Fibroblast of lung (primary cell): ENCODE results near the gene FIP1L1. TPM values are rescaled to one million over a fixed set of nuclear protein-coding genes. Genes with fewer than 3 reads are reported as not detected.

Experiments
- DNase-seq, 2 donors: peaks; one replicate each; pipeline versions ENCODE4 v3.0.0 to v3.0.0-alpha.2; 2010; ENCODE audit warnings: low read depth in 2 of 2
- H2AFZ ChIP-seq: 2 replicates; pipeline ENCODE4 v1.5.1; 2012; ENCODE audit warnings: low read length, control low read depth, inconsistent platforms
- H3K27ac ChIP-seq: 2 replicates; pipeline ENCODE4 v1.5.1; 2011; ENCODE audit warnings: low read length, control low read depth; ENCODE audit not compliant: insufficient read depth
- H3K27me3 ChIP-seq: 2 replicates; pipeline ENCODE4 v1.5.1; 2011; ENCODE audit warnings: mild to moderate bottlenecking, low read length; ENCODE audit not compliant: control insufficient read depth, insufficient read depth
- H3K36me3 ChIP-seq: 2 replicates; pipeline ENCODE4 v1.5.1; 2011; ENCODE audit warnings: low read length; ENCODE audit not compliant: control insufficient read depth, insufficient read depth
- H3K4me1 ChIP-seq: 2 replicates; pipeline ENCODE4 v1.5.1; 2011; ENCODE audit warnings: low read length; ENCODE audit not compliant: control insufficient read depth, insufficient read depth; ENCODE audit errors: extremely low read depth
- H3K4me2 ChIP-seq: 2 replicates; pipeline ENCODE4 v1.5.1; 2011; ENCODE audit warnings: low read length, control low read depth; ENCODE audit not compliant: insufficient read depth; ENCODE audit errors: extremely low read depth
- H3K4me3 ChIP-seq, 4 experiments: fragments of 200-600 bp in 1 of 4; sonication (generic) in 1 of 4; replicated peaks in 1 of 4; 2 replicates each; pipeline ENCODE4 v1.5.1; 2011 to 2016; ENCODE audit warnings: low read length in 4 of 4, low read depth in 3 of 4, mild to moderate bottlenecking in 3 of 4, control low read depth in 2 of 4, inconsistent platforms in 1 of 4, mixed read lengths in 1 of 4; ENCODE audit not compliant: insufficient read depth in 1 of 4; ENCODE audit errors: control extremely low read depth in 1 of 4
- H3K79me2 ChIP-seq: 2 replicates; pipeline ENCODE4 v1.5.1; 2012; ENCODE audit warnings: mild to moderate bottlenecking, low read length, inconsistent platforms; ENCODE audit not compliant: control insufficient read depth, insufficient read depth
- H3K9ac ChIP-seq: 2 replicates; pipeline ENCODE4 v1.5.1; 2011; ENCODE audit warnings: mild to moderate bottlenecking, low read length, control low read depth; ENCODE audit not compliant: insufficient read depth
- H3K9me3 ChIP-seq: 2 replicates; pipeline ENCODE4 v1.5.1; 2012; ENCODE audit warnings: low read depth, low read length; ENCODE audit not compliant: control insufficient read depth, insufficient read depth
- H4K20me1 ChIP-seq: 2 replicates; pipeline ENCODE4 v1.5.1; 2011; ENCODE audit warnings: low read length; ENCODE audit not compliant: control insufficient read depth, insufficient read depth; ENCODE audit errors: extremely low read depth
- EZH2 ChIP-seq: IDR thresholded peaks from 2 replicates; pipeline ENCODE4 v1.5.1; 2012; ENCODE audit warnings: low read length, control low read depth, mild to moderate bottlenecking; ENCODE audit errors: missing control alignments
- polyA plus RNA-seq, 2 donors: library from polyadenylated mRNA; depleted of rRNA in 1 of 2; stranded (reverse) in 1 of 2; unstranded in 1 of 2; fragments of >200 nt; gene quantifications; 2 replicates each; pipeline ENCODE4 v1.2.1, GENCODE V29; 2011 to 2012; ENCODE audit warnings: missing spikeins in 1 of 2
- total RNA-seq: library from RNA; depleted of rRNA; stranded (reverse); fragments of >200 nt; gene quantifications from 2 replicates; pipeline ENCODE4 v1.2.1, GENCODE V29; 2014
- TF ChIP-seq, protein P1 (sequence below), 2 donors: IDR thresholded peaks in 1 of 2; conservative IDR thresholded peaks in 1 of 2; 1 replicate in 1 of 2; 2 replicates in 1 of 2; pipeline ENCODE4 v1.5.1; 2011 to 2012; ENCODE audit warnings: low read length in 2 of 2, control low read depth in 1 of 2, inconsistent platforms in 1 of 2, low read depth in 1 of 2, mild to moderate bottlenecking in 1 of 2

The FIP1L1 gene
- total and polyA plus RNA-seq, 2 donors (not counting 1 experiment from before 2014, with no cell fraction given): 22.3 to 98.3 TPM

DNA sequence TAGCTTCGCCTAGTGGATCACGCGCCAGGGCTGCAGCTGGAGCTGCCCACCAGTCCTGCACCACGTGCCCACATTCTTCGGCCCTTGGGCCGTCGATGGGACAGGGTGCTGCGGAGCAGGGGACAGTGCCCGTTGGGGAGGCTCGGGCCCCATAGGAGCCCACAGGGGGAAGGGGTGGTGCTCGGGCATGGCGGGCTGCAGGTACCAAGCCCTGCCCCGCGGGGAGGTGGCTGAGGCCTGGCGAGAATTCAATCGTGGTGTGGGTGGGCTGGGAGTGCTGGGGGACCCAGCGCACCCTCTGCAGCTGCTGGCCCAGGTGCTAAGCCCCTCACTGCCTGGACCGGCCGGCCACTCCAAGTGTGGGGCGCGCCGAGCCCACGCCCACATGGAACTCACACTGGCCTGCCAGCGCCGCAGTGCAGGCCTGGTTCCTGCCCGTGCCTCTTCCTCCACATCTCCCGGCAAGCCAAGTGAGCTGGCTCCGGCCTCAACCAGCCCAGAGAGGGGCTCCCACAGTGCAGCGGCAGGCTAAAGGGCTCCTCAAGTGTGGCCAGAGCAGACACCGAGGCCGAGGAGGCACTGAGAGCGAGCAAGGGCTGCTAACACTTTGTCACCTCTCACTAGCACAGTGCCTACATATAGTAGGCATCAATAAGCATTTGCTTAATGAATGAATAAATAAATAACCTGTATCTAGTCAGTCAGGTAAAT lies 23.3 kb upstream of the FIP1L1 start:
- TF ChIP-seq, protein P1, sequence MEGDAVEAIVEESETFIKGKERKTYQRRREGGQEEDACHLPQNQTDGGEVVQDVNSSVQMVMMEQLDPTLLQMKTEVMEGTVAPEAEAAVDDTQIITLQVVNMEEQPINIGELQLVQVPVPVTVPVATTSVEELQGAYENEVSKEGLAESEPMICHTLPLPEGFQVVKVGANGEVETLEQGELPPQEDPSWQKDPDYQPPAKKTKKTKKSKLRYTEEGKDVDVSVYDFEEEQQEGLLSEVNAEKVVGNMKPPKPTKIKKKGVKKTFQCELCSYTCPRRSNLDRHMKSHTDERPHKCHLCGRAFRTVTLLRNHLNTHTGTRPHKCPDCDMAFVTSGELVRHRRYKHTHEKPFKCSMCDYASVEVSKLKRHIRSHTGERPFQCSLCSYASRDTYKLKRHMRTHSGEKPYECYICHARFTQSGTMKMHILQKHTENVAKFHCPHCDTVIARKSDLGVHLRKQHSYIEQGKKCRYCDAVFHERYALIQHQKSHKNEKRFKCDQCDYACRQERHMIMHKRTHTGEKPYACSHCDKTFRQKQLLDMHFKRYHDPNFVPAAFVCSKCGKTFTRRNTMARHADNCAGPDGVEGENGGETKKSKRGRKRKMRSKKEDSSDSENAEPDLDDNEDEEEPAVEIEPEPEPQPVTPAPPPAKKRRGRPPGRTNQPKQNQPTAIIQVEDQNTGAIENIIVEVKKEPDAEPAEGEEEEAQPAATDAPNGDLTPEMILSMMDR (conservative IDR thresholded peaks at IDR 0.05 in 1 of 2, IDR thresholded peaks at IDR 0.05 in 1 of 2; ENCODE audit: low read depth in 1 of 2, low read length in 2 of 2): no peak
- no peak for TF ChIP-seq EZH2
- no peaks in the 10 kb centered on the region for H3K4me1 ChIP-seq
- H3K9me3 ChIP-seq: no peaks in the 10 kb centered on the region
- H3K9ac ChIP-seq: no peak overlapping the region
- H2AFZ ChIP-seq: no peak overlapping the region
- no peaks in the 10 kb centered on the region for H3K36me3 ChIP-seq
- DNase-seq: no peak
- no peak overlapping the region for H3K27ac ChIP-seq
- H3K4me2 ChIP-seq: no peak overlapping the region
- no peaks in the 10 kb centered on the region for H4K20me1 ChIP-seq
- H3K27me3 ChIP-seq: no peaks in the 10 kb centered on the region
- no peak overlapping the region for H3K4me3 ChIP-seq
- H3K79me2 ChIP-seq: peaks cover 21% of the 10 kb centered on the region

DNA sequence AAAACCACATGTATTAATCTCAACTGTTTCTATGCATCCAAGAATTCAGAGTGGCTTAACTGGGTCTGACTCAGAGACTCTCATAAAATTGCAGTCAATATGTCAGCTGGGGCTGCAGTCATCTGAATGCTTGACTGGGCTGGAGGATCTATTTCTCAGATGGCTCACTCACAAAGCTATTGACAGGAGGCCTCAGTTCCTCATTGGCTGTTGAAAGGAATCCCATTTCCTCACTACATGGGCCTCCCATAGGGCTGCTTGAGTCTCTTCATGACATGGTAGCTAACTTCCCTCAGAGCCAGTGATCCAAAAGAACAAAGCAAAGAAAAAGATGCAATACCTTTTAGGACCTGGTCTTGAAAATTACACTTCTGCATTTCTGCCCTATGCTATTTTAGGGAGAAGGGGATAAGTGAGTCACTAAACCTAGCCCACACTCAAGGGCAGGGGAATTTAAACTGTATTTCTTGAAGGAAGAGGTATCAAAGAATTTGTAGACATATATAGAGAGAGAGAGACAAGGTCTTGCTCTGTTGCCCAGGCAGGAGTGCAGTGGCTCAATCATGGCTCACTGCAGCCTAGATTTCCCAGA lies 21.4 kb upstream of the FIP1L1 start:
- no peaks in the 10 kb centered on the region for H3K36me3 ChIP-seq
- H3K27ac ChIP-seq: no peak overlapping the region
- H2AFZ ChIP-seq: no peak overlapping the region
- DNase-seq: no peak
- H4K20me1 ChIP-seq: no peaks in the 10 kb centered on the region
- peaks cover 39% of the 10 kb centered on the region for H3K79me2 ChIP-seq
- TF ChIP-seq, protein P1 (conservative IDR thresholded peaks at IDR 0.05 in 1 of 2, IDR thresholded peaks at IDR 0.05 in 1 of 2; ENCODE audit: low read depth in 1 of 2, low read length in 2 of 2): no peak
- TF ChIP-seq EZH2: no peak
- H3K9me3 ChIP-seq: no peaks in the 10 kb centered on the region
- H3K4me2 ChIP-seq: no peak overlapping the region
- no peak overlapping the region for H3K4me3 ChIP-seq
- no peaks in the 10 kb centered on the region for H3K4me1 ChIP-seq
- no peaks in the 10 kb centered on the region for H3K27me3 ChIP-seq
- H3K9ac ChIP-seq: no peak overlapping the region

DNA sequence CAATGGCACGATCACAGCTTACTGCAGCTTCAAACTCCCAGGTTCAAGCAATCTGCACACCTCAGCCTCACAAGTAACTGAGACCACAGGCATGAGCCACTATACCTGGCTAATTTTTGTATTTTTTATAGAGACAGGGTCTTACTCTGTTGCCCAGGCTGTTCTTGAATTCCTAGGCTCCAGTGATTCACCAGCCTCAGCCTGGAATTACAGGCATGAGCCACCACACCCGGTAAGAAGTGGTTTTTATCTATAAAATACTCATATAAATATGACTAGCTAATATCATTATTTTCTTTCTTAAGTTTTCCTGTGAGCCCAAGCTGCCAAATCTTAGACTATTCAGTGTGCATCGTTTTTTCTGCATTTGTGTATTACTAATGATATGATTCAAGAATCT lies 16.0 kb upstream of the FIP1L1 start:
- no peaks in the 10 kb centered on the region for H3K4me1 ChIP-seq
- H3K27ac ChIP-seq: no peak overlapping the region
- TF ChIP-seq EZH2: no peak
- TF ChIP-seq, protein P1 (conservative IDR thresholded peaks at IDR 0.05 in 1 of 2, IDR thresholded peaks at IDR 0.05 in 1 of 2; ENCODE audit: low read depth in 1 of 2, low read length in 2 of 2): no peak
- H3K79me2 ChIP-seq: peaks cover 71% of the 10 kb centered on the region
- H3K4me3 ChIP-seq: peak overlapping the region in 1 of 4 experiments; percentile 98
- no peaks in the 10 kb centered on the region for H4K20me1 ChIP-seq
- H3K36me3 ChIP-seq: no peaks in the 10 kb centered on the region
- DNase-seq: peak in 1 of 2 donors; percentile 58
- no peak overlapping the region for H2AFZ ChIP-seq
- H3K9me3 ChIP-seq: no peaks in the 10 kb centered on the region
- H3K9ac ChIP-seq: no peak overlapping the region
- H3K27me3 ChIP-seq: no peaks in the 10 kb centered on the region
- peak overlapping the region; percentile 33 for H3K4me2 ChIP-seq
